Measurements from ENCODE around the gene RIC8B. TPM values are rescaled to one million over a fixed set of nuclear protein-coding genes. Genes with fewer than 3 reads are reported as not detected.

Gene RIC8B
- total and polyA plus RNA-seq, 2 of the 8 experiments (the other 6 are each of a cell fraction or from before 2014, with no cell fraction given), result 8.2 to 25.3 TPM

GRCh38 chr12:106845902-106846301 is 71.4 kb downstream of the RIC8B start:
- Histone ChIP-seq H3K4me2 (ENCODE audit: insufficient read depth in 1 of 2, low read depth in 2 of 2, low read length in 2 of 2) (no peak overlapping the region), H2AK5ac (ENCODE audit: low read depth, low read length) (no peak overlapping the region), H3K9ac (replicated peaks in 1 of 4; ENCODE audit: extremely low read depth in 1 of 4, low read depth in 3 of 4, low read length in 3 of 4) (no peak overlapping the region), H3K23ac (ENCODE audit: insufficient read length) (no peak overlapping the region), H4K8ac (ENCODE audit: extremely low read depth, insufficient read depth, low read length) (no peak overlapping the region), H2BK20ac (ENCODE audit: low read length) (no peak overlapping the region), H2BK12ac (ENCODE audit: low read depth, low read length) (no peak overlapping the region), H4K20me1 (replicated peaks in 1 of 2; ENCODE audit: control insufficient read depth in 1 of 2, insufficient read depth in 2 of 2, low read length in 2 of 2) (no peaks in the 10 kb centered on the region), H3K4me3 (ENCODE audit: extremely low read depth in 1 of 4, insufficient read depth in 2 of 4, low read depth in 3 of 4, low read length in 4 of 4) (no peak overlapping the region), H3K27me3 (replicated peaks in 1 of 4; ENCODE audit: control insufficient read depth in 3 of 4, extremely low read depth in 1 of 4, insufficient read depth in 3 of 4, low read length in 3 of 4) (no peaks in the 10 kb centered on the region), H3K23me2 (ENCODE audit: low read depth, low read length) (no peaks in the 10 kb centered on the region), H3K79me2 (ENCODE audit: control insufficient read depth in 1 of 2, insufficient read depth in 2 of 2, low read length in 2 of 2) (no peaks in the 10 kb centered on the region), H3K79me1 (ENCODE audit: low read depth, low read length) (no peaks in the 10 kb centered on the region), H3K36me3 (ENCODE audit: control insufficient read depth in 2 of 4, insufficient read depth in 4 of 4, low read length in 3 of 4) (peaks cover 0 to 50% (median 27%) of the 10 kb centered on the region in 4 experiments; a peak in 4 of 8 replicates), H2BK15ac (ENCODE audit: low read length) (no peak overlapping the region), H3K14ac (ENCODE audit: insufficient read length) (no peak overlapping the region), H4K5ac (ENCODE audit: insufficient read length, low read depth, low read length) (no peak overlapping the region), H3K56ac (replicated peaks; ENCODE audit: insufficient read length, low read depth, low read length) (no peak overlapping the region), H3K18ac (ENCODE audit: extremely low read depth, low read length) (no peak overlapping the region), H3K9me3 (ENCODE audit: insufficient read depth in 2 of 2, low read depth in 1 of 2, low read length in 1 of 2) (peaks cover 2 to 5% of the 10 kb centered on the region in 2 experiments; a peak in 3 of 4 replicates), H2AFZ (ENCODE audit: low read length) (no peak overlapping the region), H4K91ac (replicated peaks; ENCODE audit: insufficient read length, low read length) (no peak overlapping the region), H3K27ac (ENCODE audit: low read depth, low read length) (no peak overlapping the region), H3K4me1 (replicated peaks in 1 of 4; ENCODE audit: control insufficient read depth in 3 of 4, insufficient read depth in 4 of 4, low read length in 3 of 4) (no peaks in the 10 kb centered on the region), H2BK5ac (ENCODE audit: low read depth, low read length) (no peak overlapping the region), H2BK120ac (replicated peaks; ENCODE audit: low read depth, low read length) (no peak overlapping the region), H3K4ac (replicated peaks; ENCODE audit: insufficient read length, low read depth, low read length) (no peak overlapping the region)
- TF ChIP-seq RXRA (IDR thresholded peaks at IDR 0.05; ENCODE audit: insufficient read depth, low read depth, low read length) (no peak), GTF2F1 (IDR thresholded peaks at IDR 0.05; ENCODE audit: borderline replicate concordance, low read depth, low read length) (no peak), TEAD4 (IDR thresholded peaks at IDR 0.05; ENCODE audit: low read depth, low read length) (no peak)
- FAIRE-seq (no peak), DNase-seq (ENCODE audit: low read depth in 1 of 2, low spot score in 2 of 2) (no peak)
- ChIA-PET POLR2A (ENCODE audit: partially characterized antibody) (no interaction called here), CTCF (ENCODE audit: partially characterized antibody) (interaction anchor here (1.1 to 1.5 kb wide), 2 partner anchors 73 to 500 kb away, joined by 4 to 5 read pairs; no protein-coding TSS in a partner anchor)
- WGBS, 2 experiments (ENCODE audit: extremely low coverage in 1 of 2, insufficient coverage in 1 of 2, insufficient read length in 1 of 2, insufficient replicate concordance in 2 of 2, low coverage in 1 of 2, low lambda C conversion rate in 2 of 2, missing lambda C conversion rate in 1 of 2), result 92 to 100% methylated on average over 1 to 4 of the region's 4 CpGs
